Sigmoid colon (tissue), 7 donors: Measurements from ENCODE around the gene C15orf61. TPM values are rescaled to one million over a fixed set of nuclear protein-coding genes. Genes with fewer than 3 reads are reported as not detected.

ENCODE experiments used
- DNase-seq: peaks from one replicate; pipeline ENCODE4 v3.0.0-alpha.2; 2019
- H3K27ac ChIP-seq, 4 donors: fragments of 200-600 bp; sonication (generic); one replicate each; pipeline ENCODE4 v1.5.1; 2016 to 2019; ENCODE audit warnings: mild to moderate bottlenecking in 1 of 4
- H3K27me3 ChIP-seq, 3 donors: fragments of 200-600 bp; sonication (generic); one replicate each; pipeline ENCODE4 v1.5.1; 2019; ENCODE audit warnings: mild to moderate bottlenecking in 1 of 3
- H3K36me3 ChIP-seq, 4 donors: fragments of 200-600 bp; sonication (generic); one replicate each; pipeline ENCODE4 v1.5.1; 2016 to 2019
- H3K4me1 ChIP-seq, 4 donors: fragments of 200-600 bp; sonication (generic); one replicate each; pipeline ENCODE4 v1.5.1; 2017 to 2019
- H3K4me3 ChIP-seq, 4 donors: fragments of 200-600 bp; sonication (generic); one replicate each; pipeline ENCODE4 v1.5.1; 2017 to 2019; ENCODE audit warnings: mild to moderate bottlenecking in 2 of 4, moderate library complexity in 1 of 4
- H3K9me3 ChIP-seq, 4 donors: fragments of 200-600 bp in 3 of 4; sonication (generic) in 3 of 4; one replicate each; pipeline versions ENCODE4 v1.5.1 to v1.6.1; 2013 to 2019
- EP300 ChIP-seq, 4 donors: sonication (generic); formaldehyde crosslinking; IDR thresholded peaks; one replicate each; pipeline ENCODE4 v1.6.1; 2017; ENCODE audit warnings: antibody characterized with exemption in 4 of 4
- POLR2A ChIP-seq, 2 donors: fragments of 450-650 bp; IDR thresholded peaks; one replicate each; pipeline ENCODE4 v1.6.1; 2016; ENCODE audit warnings: antibody characterized with exemption in 2 of 2, mild to moderate bottlenecking in 2 of 2, moderate library complexity in 2 of 2
- POLR2AphosphoS5 ChIP-seq, 4 donors: sonication (generic); formaldehyde crosslinking; IDR thresholded peaks; one replicate each; pipeline ENCODE4 v1.6.1; 2017; ENCODE audit warnings: antibody characterized with exemption in 4 of 4
- WGBS, 2 donors: extraction: QIAGEN DNeasy Blood & Tissue Kit; methylation state at CpG; one replicate each; pipeline ENCODE4 v1.1.7; 2013; 5-methylcytosine and 5-hydroxymethylcytosine counted together
- intact Hi-C: fragments of 100-400 bp; cut with DNase I; formaldehyde crosslinking; loops from one replicate; pipeline ENCODE4 v1.15.1; 2023
- polyA plus RNA-seq, 3 donors: library from polyadenylated mRNA; stranded (reverse); fragments of 200-250 nt; gene quantifications; one replicate each; pipeline ENCODE4 v1.2.3, GENCODE V29; 2013
- total RNA-seq, 4 donors: library from RNA; depleted of rRNA; stranded (reverse); fragments of >200 nt; gene quantifications; one replicate each; pipeline ENCODE4 v1.1.0, GENCODE V29; 2016
- TF ChIP-seq, protein P1 (sequence below), 4 experiments: fragments of 450-650 bp in 3 of 4; fragments of 200-600 bp in 1 of 4; IDR thresholded peaks; one replicate each; pipeline ENCODE4 v1.5.1; 2016 to 2019; ENCODE audit warnings: antibody characterized with exemption in 4 of 4, mild to moderate bottlenecking in 3 of 4, moderate library complexity in 2 of 4
- donor health status: healthy with polysubstance abuse.
- donor health status: Bipolar disorder and iron deficiency.
- donor health status: healthy.

The C15orf61 gene
- total and polyA plus RNA-seq, 7 donors: 1.8 to 8.6 (median 4.8) TPM

- TF ChIP-seq POLR2AphosphoS5 (IDR thresholded peaks at IDR 0.05) (no peak), POLR2A (IDR thresholded peaks at IDR 0.05) (no peak), EP300 (IDR thresholded peaks at IDR 0.05) (no peak)
- TF ChIP-seq, protein P1, sequence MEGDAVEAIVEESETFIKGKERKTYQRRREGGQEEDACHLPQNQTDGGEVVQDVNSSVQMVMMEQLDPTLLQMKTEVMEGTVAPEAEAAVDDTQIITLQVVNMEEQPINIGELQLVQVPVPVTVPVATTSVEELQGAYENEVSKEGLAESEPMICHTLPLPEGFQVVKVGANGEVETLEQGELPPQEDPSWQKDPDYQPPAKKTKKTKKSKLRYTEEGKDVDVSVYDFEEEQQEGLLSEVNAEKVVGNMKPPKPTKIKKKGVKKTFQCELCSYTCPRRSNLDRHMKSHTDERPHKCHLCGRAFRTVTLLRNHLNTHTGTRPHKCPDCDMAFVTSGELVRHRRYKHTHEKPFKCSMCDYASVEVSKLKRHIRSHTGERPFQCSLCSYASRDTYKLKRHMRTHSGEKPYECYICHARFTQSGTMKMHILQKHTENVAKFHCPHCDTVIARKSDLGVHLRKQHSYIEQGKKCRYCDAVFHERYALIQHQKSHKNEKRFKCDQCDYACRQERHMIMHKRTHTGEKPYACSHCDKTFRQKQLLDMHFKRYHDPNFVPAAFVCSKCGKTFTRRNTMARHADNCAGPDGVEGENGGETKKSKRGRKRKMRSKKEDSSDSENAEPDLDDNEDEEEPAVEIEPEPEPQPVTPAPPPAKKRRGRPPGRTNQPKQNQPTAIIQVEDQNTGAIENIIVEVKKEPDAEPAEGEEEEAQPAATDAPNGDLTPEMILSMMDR (IDR thresholded peaks at IDR 0.05): no peak
- DNase-seq: no peak
- Histone ChIP-seq H3K9me3 (no peaks in the 10 kb centered on the region), H3K4me1 (peaks cover 0 to 35% (median 19%) of the 10 kb centered on the region in 4 donors), H3K36me3 (peaks cover 0 to 49% (median 6%) of the 10 kb centered on the region in 4 donors), H3K27ac (peak overlapping the region in 3 of 4 donors; percentile 41 to 73 (median 67)), H3K4me3 (peak overlapping the region in 1 of 4 donors; percentile 23), H3K27me3 (no peaks in the 10 kb centered on the region)
- WGBS, 2 donors: 23 to 55% methylated on average over 3 of the region's 3 CpGs
- intact Hi-C loops: loop anchor here (10.0 kb wide), 1 partner anchor 655 kb away; the partner anchor contains the start of gene CALML4
Observed at GRCh38 chr15:67549736-67550135, 28.8 kb downstream of the C15orf61 start.

- H3K4me3 ChIP-seq: no peak overlapping the region
- H3K27me3 ChIP-seq: no peaks in the 10 kb centered on the region
- DNase-seq: no peak
- H3K9me3 ChIP-seq: no peaks in the 10 kb centered on the region
- H3K27ac ChIP-seq: peak overlapping the region in 1 of 4 donors; percentile 73
- intact Hi-C loops: no loop called here
- H3K36me3 ChIP-seq: peaks cover 0 to 43% (median 6%) of the 10 kb centered on the region in 4 donors
- 78 to 92% methylated on average over 4 of the region's 4 CpGs for WGBS, 2 donors
- TF ChIP-seq, protein P1 (IDR thresholded peaks at IDR 0.05): no peak
- no peak for TF ChIP-seq POLR2AphosphoS5 (IDR thresholded peaks at IDR 0.05)
- TF ChIP-seq POLR2A (IDR thresholded peaks at IDR 0.05): no peak
- no peak for TF ChIP-seq EP300 (IDR thresholded peaks at IDR 0.05)
- H3K4me1 ChIP-seq: peaks cover 0 to 31% (median 18%) of the 10 kb centered on the region in 4 donors
Observed at GRCh38 chr15:67550522-67550921, 29.6 kb downstream of the C15orf61 start.

- H3K27me3 ChIP-seq: no peaks in the 10 kb centered on the region
- DNase-seq: no peak
- peaks cover 0 to 31% (median 18%) of the 10 kb centered on the region in 4 donors for H3K4me1 ChIP-seq
- H3K27ac ChIP-seq: no peak overlapping the region
- H3K36me3 ChIP-seq: peaks cover 0 to 36% (median 6%) of the 10 kb centered on the region in 4 donors
- TF ChIP-seq POLR2A (IDR thresholded peaks at IDR 0.05) (no peak), POLR2AphosphoS5 (IDR thresholded peaks at IDR 0.05) (no peak), EP300 (IDR thresholded peaks at IDR 0.05) (no peak)
- TF ChIP-seq, protein P1 (IDR thresholded peaks at IDR 0.05): no peak
- no peaks in the 10 kb centered on the region for H3K9me3 ChIP-seq
- WGBS, 2 donors: 97 to 98% methylated on average over 1 of the region's 1 CpG
- no peak overlapping the region for H3K4me3 ChIP-seq
- intact Hi-C loops: no loop called here
Observed at GRCh38 chr15:67551207-67551743, 30.3 kb downstream of the C15orf61 start.

DNA sequence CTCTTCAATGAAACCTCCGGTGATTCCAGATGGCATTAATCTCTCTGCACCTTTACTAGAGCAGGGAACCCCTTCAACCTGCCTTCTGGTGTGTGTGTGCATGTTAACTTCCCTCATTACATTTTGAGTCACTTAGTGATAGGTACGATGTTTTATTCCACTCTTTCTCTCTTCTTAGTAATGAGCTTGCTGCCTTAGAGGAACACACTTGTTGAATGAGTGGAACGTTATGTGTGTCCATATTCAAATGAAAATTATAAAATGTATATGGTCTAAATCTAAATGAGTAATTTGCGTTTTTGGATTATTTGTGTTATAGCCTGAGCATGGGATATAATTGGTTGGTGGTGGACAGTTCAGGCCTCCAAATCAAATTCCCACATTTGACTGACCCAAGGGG is 33.6 kb downstream of the C15orf61 start:
- no peak for TF ChIP-seq POLR2AphosphoS5 (IDR thresholded peaks at IDR 0.05)
- TF ChIP-seq, protein P1 (IDR thresholded peaks at IDR 0.05): no peak
- TF ChIP-seq POLR2A (IDR thresholded peaks at IDR 0.05): no peak
- no peak for TF ChIP-seq EP300 (IDR thresholded peaks at IDR 0.05)
- 95 to 96% methylated on average over 4 of the region's 4 CpGs for WGBS, 2 donors
- Histone ChIP-seq H3K27me3 (no peaks in the 10 kb centered on the region), H3K27ac (no peak overlapping the region), H3K4me1 (peaks cover 0 to 9% (median 0%) of the 10 kb centered on the region in 4 donors), H3K9me3 (no peaks in the 10 kb centered on the region), H3K36me3 (peaks cover 0 to 36% (median 2%) of the 10 kb centered on the region in 4 donors), H3K4me3 (no peak overlapping the region)
- intact Hi-C loops: no loop called here
- DNase-seq: no peak
